ENCODE results near the gene RASAL1.

Gene RASAL1

GRCh38 chr12:113114447-113115178 is 20.9 kb downstream of the RASAL1 start:
- no peak for DNase-seq

GRCh38 chr12:113113397-113113796 is 22.2 kb downstream of the RASAL1 start:
- DNase-seq: no peak

GRCh38 chr12:113112043-113112899 is 23.3 kb downstream of the RASAL1 start:
- no peak for DNase-seq

- no peak for DNase-seq
Observed at GRCh38 chr12:113111247-113111646, 24.3 kb downstream of the RASAL1 start.

DNA sequence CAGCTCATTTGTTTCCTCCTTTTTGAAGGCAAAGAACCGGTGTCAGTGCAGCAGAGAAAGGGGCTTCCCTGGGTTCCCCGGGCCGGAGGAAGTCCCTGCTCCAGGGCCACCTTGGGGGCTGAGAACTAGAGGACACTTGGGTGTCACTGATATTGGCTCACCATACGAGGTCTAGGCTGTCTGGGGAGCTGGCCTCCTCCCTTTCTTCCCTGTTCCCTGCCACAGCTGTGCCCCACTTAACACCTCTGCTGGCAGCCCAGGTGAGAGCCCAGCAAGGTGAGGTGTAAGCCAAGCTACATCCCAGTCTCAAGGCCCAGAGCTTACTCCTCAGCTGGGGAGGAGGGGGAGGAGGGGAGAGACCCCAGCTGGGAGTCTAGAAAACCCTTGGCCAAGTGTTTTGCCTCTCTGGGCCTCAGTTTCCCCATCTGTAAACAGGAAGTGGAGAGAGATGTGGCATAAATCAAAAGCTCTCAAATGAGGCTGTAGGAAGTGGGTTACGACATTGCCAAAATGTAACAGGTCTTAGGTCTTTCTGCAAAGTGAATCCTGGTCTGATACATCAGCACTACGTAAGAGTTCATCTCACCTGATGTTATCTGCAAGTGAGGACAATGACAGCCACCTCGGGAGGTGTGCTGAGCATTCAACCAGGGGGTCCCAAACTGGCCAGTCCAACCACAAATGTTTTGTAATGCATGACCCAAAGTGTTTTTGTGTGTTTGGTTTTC is 25.5 kb downstream of the RASAL1 start:
- DNase-seq: no peak

DNA sequence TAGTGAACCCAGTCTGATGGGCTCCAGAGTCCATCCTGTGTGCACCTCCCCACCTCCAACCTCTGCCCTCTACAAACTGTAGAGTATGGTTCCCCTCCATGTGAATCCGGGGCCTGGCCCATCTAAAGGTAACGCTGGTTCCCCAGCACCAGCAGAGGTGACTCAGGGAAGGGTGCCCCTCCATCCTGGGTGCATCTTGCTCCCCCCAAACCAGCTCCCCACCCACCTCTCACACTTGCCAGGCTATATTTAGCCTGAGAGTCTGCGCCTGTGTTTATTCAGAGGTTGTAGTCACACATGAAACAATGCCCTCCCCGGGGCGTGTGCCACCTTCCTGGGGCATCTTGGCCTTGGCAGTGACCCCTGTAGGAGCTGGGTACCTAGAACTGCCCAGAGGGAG is 26.2 kb downstream of the RASAL1 start:
- DNase-seq: no peak

DNA sequence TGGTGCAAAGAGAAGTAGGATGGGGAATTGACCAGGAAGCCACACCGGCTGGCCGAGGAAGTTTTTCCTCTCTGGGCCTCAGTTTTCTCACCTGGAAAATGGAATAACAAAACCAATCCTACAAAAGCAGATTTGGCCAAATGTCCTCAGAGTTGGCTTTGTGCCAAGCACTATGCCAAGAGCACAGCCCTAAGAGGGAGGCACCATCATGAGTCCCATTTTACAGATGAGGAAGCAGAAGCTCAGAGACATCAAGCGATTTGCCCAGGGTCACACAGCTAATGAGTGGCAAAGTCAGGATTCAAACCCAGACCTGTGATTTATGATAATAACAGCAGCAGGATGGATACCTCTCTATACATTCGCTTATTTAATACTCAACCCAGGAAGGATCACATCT is 27.3 kb downstream of the RASAL1 start:
- no peak for DNase-seq

DNA sequence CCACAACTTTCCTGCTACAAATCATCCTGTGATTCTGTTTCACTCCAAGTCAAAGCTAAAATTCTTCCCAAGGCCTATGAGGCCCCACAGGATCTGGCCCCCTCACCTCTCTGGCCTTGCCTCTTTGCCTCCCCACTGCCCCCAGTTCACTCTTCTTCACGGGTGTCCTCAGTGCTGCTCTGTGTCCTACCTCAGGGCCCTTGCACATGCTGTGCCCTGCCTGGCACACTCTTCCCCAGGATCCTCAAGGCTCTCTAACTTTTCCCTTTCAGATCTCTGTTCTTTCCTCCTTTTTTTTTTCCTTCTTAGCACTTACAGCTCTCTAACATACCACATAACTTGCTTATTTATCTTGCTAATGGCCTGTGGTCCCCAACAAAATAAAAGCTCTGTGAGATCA is 29.2 kb downstream of the RASAL1 start:
- DNase-seq: no peak

DNA sequence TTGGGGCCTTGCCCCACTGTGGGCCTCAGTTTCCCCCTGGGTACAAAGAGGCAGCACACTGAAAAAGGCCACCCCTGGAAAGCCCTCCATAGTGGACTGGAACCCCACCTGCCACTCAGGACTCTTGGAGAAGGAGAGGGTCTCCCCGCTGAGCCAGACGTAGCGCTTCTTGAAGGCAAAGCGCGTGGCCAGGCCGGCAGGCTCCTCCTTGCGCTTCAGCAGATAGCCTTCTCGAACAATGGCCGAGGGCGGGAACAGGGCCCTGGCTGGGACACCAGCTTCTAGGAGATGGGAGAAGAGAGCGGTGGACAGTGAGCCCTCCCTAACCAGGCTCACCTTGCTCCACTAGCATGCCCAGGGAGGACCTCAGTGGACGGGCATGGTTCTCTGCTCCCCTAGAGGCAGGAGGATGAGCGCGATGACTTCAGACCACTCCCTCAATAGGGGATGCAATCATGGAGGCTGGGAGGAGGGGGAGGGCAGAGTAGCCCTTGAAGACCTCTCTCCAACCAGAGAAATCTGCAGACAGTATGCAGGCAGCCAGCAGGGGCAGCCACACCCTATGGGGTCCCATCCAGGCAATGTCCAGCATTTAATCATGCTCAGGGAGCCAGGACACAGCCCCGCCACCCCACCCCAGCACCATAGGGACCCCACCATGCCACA is 29.8 kb downstream of the RASAL1 start:
- no peak for DNase-seq

DNA sequence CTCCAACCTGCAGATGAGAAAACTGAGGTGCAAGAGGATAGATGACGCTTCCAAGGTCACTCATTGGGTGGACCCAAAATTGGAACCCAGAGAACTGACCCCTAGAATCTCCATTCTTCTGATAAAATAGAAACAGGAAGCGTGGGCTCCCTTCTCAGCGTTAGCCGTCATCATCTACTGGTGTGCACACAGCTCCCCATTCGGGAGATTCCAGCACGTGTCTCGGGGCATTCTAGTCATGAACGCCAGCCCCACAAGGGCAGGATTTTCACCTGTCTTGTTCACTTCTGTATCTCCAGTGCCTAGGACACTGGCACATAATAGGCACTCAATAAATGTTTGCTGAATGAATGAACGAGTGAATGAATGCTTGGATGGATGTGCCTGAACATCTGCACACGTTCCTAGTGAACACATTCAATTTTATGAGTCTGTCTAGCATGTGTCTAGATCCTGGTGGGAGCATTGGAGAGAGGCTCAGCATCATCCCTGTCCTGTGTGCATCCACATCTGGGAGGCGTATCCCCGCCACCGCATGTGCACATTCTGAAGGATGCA is 30.5 kb downstream of the RASAL1 start:
- DNase-seq: no peak

DNA sequence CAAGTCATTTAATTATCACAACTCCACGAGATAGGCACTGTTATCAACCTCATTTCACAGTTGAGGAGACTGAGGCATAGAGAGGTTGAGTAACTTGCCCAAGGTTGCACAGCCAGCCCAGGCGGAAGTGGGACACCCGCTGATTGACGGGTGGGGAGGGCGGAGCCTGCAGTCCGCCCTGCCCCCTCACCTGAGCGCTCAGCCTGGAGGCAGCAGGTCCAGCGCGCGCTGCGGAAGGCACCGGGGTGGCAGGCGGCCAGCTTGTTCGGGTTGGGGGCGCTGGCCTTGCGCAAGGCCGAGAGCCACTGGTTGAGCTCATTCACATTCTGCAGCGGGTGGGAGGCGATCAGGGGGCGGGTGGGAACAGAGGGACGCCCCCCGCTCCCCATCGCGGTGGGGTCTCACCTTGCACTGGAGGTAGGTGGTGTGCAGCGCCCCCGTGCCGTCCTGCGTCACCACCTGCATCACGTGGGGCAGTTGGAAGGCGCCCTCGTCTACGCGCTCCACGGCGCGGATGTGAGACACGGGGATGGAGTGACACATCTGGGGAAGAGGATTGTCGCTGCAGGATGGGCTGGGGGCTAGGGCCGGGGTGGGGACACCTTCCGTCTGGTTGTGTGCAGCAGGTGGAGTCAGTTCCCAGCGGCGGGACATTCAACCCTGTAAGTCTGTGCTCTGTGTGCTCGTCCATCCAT is 31.7 kb downstream of the RASAL1 start:
- DNase-seq: peak; percentile 68

DNA sequence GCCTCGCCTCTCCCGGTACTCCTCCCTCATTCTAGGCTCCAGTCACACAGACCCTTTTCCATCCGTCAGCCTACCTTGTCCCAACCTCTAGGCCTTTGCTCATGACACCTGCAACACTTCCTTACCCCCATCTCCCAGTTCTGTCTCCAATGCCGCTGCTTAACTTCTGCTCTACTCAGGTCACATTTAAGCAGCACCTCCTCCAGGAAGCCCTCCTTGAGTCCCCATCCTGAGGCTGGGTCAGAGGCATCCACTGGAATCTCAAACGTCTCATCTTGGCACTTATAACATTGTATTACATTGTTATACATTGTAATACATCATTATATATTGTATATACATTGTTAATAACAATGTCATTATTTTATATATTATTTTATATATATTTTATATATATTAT is 32.8 kb downstream of the RASAL1 start:
- no peak for DNase-seq

GRCh38 chr12:113101751-113102150 is 33.8 kb downstream of the RASAL1 start:
- DNase-seq: no peak

- no peak for DNase-seq
Observed at GRCh38 chr12:113099764-113100163, 35.8 kb downstream of the RASAL1 start.

DNA sequence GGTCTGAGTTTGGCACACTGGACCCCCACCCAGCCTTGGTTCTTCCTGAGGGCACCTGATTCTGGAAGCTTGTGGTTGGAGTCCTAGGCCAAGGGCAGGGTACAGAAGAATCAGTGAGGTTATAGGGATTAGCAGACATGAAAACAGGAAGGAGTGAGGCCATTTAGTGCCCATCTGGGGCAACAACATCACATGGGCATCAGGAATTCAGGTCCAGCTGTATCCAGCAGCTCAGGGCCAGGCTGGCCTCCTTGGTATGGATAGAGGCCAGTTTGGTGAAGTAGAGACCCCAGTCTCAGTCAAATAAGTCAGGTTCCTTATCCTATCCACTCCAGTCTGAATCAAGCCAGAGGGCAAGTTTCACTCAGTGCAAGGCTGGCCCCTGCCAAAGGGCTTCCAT is 36.2 kb downstream of the RASAL1 start:
- no peak for DNase-seq

GRCh38 chr12:113098441-113099028 is 37.0 kb downstream of the RASAL1 start:
- DNase-seq: peak; percentile 38

DNA sequence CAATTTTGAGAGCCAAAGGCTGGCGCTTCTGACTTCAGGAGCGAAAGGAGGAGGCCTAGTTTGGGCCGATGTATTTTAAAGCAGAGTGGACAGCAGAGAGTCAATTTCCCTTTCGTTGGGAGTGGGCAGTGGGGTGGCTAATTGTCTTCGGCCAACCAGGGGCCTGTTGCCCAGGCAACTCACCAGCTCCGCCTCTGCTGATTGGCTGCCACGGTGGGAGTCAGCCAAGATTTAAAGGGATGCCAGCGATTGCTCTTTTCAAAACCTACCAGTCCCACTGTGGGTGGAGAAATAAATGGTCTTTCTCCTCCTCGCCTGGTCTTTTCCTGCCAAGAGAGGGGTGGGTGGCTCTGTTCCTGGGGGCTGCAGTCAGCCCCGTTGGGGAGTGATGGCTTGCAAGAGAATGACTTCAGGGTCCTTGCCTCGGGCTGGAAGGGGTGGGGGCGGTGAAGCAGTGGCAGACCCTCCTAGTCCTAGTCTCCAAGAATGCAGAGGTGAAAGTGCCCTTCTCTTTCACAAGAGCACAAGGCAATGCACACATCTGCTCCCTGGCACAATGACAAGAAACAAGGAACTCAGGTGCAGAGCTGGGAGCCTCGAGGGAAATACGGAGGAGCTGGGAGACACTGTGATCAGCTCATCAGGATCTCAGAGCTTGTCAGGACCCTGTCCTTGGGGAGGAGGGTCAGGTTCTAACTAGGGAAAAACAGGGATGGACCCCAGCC is 37.7 kb downstream of the RASAL1 start:
- no peak for DNase-seq

- no peak for DNase-seq
Observed at GRCh38 chr12:113096675-113097461, 38.7 kb downstream of the RASAL1 start.

- DNase-seq: no peak
Observed at GRCh38 chr12:113095405-113095804, 40.2 kb downstream of the RASAL1 start.

DNA sequence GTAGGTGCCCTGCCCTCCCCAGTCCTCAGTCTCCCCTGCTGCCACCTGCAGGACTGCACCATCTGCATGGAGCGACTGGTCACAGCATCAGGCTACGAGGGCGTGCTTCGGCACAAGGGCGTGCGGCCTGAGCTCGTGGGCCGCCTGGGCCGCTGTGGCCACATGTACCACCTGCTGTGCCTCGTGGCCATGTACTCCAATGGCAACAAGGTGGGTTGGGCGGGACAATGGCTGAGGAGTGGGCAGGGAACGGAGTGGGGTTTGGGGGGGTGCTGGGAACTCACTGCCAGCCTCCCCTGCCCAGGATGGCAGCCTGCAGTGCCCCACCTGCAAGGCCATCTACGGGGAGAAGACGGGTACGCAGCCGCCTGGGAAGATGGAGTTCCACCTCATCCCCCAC is 40.8 kb downstream of the RASAL1 start:
- no peak for DNase-seq

Measured in activated effector memory CD4-positive, alpha-beta T cell treated with Interleukin-2 at 50 U/mL for 16 hours (primary cell).